HG03575 (cell line): ENCODE measurements around the gene STRN4.

ENCODE experiments used
- ATAC-seq: cut with Tn5 transposase; IDR thresholded peaks from one replicate; pipeline ENCODE4 v1.9.1; 2021; ENCODE audit not compliant: unreplicated experiment, insufficient number of reproducible peaks, low FRiP score; ENCODE audit errors: extremely low read depth

The STRN4 gene

DNA sequence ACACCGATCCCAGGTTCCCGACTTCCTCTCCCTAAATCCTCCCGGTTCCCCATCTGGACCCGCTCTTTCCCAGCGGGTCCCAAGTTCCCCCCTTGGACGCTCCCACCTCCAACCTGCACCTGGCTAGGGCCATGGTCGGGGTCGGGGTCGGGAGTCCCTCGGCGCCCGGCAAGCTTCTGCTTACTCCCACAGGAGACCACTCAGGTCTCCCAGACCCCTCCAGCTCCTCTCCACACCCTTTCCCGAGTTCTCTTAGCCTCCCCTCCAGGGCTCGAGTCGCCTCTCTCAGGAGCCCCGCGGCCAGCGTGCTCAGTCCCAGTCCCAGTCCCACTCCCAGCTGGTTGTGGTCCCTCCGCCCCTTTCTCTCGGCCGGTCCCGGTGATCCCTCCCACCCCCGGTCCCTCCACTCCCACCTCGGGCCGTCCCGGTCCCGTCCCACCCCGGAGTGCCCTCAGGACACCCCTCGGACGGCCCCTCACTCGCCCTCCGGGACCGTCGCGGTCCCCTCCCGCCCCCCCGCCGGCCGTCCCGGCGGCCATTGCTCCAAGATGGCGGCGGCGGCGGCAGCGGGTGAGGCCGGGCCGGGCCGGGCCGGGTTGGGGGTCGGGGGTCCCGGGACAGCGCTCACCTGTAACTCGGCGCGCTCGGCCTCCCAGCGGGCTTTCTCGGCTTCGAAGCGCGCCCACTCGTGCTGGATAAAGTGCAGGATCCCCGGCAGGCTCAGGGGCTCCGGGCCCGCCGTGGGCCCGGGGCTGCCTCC is 549 bp downstream of the STRN4 start, which contains the start of gene FKRP:
FKRP (plus strand) TSS at position 537 of the 760 bp plus-strand sequence. CDS start 9,394 bp downstream, outside the sequence.
- ATAC-seq: no peak

DNA sequence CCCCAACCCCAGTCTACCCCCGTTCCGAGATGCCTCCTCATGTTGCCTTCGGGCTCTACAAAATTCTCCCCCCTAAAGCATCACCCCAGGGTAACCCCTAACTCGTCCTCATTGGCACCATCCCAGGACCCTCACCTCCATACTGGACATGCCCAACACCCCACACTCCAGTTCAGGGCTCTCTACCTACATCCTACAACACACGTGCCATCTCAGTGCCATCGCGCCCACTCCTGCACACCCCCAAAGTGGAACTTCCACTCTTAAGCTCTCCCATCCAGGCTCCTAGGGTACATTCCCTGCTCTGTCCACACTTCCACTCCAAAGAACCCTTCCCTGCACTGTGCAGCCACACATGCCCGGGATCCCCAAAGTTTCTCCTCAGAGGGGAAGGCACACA is 1.2 kb downstream of the STRN4 start:
- no peak for ATAC-seq

DNA sequence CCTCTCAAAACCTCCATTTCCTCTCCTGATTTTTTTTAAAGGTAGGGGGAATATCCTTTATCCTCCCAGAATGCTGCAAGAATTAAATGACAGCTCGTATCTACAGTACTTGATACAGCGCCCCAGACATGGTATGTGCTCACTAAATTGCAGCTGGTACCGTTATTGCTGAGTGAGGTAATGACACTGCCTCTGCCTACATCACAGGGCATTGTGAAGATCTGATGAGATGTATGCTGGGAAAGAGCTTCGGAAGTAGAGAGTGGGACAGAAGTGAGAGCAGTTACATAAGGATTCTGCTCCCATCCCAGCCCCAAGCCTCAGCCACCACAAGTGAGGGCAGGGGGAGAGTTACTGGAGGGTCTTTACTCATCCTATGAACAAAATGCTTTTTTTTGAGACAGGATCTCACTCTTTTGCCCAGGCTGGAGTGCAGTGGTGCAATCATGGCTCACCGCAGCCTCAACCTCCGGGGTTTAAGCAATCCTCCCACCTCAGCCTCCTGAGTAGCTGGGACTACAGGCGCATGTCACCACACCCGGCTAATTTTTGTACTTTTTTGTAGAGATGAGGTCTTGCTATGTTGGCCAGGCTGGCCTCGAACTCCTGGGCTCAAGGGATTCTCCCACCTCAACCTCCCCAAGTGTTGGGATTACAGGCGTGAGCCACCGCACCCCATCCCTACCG is 2.1 kb downstream of the STRN4 start:
- no peak for ATAC-seq

DNA sequence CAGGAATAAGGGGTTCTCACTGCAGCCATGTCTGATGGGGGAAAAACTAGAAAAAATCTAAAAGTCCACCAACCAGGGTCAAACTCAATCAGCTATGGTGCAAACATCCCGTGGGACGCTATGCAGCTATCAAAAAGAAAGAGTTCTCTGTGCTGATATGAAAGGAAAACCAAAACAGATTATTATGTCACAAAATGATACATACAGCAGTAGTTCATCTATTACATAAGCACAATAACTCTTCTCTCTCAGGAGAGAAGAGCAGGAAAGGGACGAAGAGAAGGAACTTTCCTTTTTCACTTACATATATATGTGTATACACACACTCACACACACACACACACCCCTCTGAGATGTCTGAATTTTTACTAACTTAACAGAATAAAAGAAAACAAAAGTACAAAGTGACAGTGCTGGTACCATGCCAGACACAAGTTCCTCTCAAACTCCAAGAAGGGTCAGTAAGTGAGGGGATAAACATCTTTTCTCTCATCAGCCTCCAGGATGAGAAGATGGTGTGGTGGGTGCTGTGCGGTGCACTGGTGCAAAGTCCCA is 3.2 kb downstream of the STRN4 start:
- ATAC-seq: no peak

DNA sequence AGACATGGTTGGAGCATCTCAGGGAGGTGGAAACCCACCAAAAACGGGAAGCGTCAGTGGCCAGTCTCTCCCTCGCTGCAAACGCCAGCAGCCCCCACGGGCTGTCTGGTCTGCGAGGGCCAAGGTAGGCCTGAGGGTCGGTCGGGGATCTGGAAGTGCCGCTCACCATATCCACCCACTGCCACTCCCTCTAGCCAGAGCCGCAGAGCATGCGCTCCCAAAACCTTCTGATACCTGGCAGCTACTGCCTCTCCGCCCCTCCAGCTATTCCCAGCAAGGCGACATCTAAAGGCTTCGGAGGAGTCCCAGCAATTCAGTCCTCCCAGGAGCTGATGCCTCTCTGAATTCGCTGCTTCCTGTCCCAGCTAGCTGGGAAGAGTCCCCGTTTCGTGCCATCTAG is 4.8 kb downstream of the STRN4 start:
- no peak for ATAC-seq

DNA sequence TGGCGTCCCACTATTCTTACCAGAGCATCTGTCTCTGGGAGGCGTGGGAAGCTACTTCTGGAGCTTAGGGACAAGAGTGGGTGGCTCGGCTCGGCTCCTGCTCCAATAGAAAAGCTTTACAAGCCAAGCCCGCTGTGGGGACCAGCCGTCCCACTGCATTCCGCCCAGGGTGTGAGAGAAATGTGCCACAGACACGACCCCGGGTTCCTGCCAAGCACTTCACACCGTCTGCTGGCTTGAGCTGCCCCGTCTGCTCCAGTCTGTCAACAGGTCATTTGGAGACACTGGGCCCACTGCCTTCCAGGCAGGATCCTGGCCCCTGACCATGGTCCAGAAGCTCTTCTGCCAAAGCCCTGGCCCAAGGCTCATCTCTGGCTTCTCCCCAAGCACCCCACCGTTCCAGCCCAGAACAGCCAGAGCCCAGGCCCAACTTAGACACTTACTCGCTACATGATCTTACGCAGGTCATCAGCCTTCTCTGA is 6.9 kb downstream of the STRN4 start:
- ATAC-seq: no peak

DNA sequence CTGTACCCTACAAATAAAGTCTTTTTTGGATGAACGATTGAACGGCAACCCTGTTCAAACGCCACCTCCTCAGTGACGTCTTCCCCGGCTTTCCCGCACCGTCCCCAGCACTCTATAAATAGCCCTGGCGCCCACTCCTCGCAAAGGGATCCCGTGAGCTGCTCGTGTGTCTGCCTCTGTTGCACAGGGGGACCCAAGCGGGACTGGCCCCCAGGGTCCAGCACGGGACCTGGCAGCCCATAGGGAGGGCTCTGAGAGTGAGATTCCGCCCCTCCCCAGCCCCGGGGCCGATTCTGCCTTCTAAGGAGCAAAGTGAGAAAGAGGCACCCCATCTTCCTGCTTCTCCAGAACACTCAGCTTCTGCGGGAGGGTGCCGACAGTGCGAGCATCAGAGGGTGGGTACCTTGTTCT is 8.5 kb downstream of the STRN4 start:
- no peak for ATAC-seq

DNA sequence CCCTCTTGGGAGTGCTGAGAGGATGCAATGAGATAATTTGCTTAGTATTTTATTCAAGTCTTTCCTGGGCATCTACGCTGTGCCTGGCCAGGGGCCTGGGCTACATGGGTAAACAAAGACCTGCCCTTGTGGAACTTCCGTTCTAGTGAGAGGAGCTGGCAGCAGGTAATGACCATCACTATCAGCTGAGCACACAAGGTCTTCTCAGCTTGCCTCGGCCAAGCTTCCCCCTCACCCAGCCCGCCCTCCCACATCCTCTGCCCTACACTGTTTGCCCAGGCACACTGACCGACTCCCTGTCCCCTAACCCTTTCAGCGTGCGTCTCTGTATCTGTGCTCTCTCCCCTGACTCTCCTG is 9.0 kb downstream of the STRN4 start:
- ATAC-seq: no peak

DNA sequence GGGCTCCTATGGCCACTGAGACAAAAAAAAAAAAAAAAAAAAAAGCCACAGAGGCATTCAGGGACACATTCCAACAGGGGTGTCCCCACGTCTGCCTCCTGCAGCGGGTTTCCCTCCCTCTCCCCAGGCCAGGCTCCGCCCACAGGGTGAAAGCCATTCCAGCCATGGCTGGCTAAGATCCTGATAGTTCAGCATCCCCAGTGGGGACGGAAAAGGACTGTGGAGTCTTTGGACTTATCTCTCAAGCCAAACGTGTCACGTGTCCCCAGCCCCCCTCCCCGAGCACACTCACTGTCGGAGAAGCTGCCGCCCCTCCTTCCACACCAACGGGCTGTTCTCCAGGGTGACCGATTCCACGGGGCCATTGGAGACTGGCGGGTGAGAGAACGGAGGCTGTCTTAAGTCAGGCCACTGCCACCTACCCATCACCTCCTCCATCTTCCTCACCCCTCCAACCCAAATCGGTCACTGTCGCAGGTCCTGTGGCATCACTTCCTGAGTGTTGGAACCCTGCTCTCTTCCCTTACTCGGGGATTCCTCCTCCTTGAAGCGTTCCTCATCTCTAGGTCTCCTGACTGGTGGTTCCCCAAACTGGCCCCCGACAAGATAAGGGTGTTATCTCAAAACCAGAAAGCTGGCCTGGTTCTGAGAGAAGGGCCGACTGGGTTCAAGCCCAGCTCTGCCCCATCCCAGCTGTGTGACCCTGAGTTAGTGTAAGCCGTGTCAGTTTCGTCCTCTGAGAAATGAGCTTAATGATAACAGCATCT is 9.5 kb downstream of the STRN4 start:
- ATAC-seq: no peak

DNA sequence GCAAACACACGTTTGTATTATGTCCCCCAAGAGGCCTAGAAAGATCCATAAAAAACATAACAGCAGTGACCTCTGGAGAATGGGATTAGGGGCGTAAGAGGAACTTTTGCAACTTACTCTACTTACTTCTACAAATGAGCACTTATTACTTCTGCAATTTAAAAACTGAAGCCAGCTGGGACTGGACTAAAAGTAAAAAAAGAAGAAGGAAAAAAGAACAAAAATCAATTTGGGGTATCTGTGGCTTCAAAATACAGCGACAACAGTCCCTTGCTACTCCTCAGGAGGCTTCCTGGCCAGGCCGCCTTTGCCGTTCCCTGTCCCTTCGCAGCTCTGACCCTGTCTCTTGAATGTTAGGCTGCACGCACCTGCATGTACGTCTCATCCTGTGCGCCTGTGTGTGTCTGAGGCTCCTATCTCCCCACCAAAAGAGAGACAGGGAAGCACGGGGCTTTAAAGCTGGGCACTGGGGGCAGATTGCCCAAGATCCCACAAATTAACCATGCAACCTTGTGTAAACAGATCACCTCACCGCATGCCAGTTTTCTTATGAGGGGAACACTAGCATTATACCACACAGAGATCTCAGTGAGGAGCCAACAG is 12.5 kb downstream of the STRN4 start:
- no peak for ATAC-seq

DNA sequence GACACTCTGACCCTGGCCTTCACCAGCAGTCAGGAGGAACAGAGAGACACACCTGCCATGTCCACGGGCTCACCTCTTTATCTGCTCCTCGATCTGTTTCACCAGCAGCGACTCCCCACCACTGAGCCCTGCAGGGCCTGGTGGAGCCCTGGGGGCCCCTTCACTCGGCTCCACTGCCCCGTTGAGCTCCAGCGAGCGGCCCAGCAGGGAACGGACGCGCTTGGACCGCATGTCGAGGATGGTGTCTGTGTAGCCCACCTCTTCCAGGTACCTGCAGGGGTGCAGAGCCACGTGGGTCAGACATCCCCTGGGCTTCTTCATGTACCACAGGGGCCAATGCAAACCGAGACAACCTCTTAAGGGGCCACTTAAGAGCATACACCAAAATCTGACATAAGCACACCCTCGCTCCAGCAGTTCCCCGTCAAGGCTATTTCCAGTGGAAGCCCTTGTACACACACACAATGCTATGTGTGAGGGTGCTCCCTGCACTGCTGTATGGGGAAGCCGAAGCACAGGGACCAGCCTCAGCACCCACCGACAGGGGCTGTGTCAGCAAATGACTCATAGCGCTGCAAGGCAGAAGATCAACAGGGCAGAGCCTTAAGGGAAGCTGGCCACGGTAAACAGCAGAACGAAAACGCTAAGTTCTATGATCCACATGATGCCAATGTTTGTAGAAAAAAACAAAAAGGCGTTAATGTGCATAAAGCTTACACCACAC is 13.1 kb downstream of the STRN4 start:
- ATAC-seq: no peak

DNA sequence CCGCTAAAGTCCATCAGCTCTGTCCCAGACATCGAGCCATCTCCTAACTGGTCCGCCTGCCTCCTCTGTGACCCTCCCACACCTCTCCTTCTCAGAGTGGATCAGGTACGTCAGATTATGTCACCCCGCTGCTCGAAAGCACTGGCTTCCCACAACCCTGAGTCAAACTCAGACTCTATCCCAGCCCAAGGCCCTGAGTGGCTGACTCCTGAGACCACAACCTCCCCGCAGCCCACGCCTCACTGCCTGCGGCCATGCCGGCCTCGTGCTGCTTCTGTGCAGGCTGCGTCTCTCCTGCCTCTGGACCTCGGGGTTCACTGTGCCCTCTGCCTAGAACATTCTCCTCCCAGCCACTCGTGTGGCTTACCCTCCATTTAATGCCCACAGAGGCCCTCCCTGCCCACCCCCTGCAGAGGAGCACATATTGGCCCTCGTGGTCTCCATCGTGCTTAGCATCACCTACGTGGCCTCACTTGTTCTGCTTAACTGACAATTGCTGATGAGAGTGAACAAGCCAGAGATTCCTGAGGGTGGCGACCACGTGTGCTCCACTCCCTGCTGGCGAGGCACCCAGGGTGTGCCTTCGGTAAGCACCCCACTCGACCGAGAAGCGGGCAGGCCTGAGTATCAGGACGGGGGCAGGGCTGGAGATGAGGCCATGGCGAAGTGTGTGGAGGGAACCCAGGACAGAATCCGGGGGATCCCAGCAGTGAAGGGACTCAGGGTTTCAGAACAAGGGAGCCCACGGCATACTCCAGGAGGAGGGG is 13.9 kb downstream of the STRN4 start:
- ATAC-seq: no peak

DNA sequence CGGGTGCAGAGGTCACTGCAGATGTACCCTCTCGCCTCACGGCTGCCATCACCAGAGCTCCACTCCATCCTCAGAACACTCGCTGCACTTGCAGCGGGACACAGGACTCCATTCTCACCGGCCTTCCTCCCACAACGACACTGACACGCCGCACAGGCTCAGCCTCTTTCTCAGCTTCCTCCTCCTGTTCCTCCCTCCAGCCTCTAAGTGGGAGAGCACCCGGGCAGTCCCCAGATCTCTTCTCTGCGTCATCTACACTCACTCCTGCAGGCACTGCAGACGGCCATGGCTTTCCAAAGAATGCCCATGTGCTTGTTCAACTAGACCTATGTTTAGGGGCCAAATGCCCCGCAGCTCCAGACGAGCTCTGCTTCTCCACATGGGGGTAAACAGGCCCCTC is 14.7 kb downstream of the STRN4 start:
- no peak for ATAC-seq

DNA sequence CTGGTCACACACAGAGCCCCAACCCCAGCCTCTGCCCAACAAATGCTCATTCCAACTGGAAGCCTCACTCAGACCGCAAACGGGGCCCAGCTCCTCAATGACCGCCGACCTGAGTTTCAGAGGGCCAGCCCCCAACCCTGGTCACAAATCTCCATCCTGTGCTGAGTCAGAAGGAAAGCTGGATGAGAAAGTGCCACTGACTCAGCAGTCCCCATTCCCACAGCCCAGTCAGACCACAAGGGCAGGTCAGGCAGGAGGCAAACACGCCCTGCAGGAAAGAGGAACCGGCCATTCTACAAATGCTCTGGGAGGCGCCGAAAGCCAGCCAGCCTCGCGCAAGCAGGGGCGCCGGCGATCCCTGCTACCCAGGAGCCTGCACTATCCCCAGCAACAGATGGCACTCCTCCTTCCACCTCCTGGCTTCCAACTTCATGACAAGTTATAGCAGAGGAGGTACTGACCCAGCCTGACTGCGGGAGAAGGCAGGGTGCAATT is 15.2 kb downstream of the STRN4 start:
- ATAC-seq: no peak

DNA sequence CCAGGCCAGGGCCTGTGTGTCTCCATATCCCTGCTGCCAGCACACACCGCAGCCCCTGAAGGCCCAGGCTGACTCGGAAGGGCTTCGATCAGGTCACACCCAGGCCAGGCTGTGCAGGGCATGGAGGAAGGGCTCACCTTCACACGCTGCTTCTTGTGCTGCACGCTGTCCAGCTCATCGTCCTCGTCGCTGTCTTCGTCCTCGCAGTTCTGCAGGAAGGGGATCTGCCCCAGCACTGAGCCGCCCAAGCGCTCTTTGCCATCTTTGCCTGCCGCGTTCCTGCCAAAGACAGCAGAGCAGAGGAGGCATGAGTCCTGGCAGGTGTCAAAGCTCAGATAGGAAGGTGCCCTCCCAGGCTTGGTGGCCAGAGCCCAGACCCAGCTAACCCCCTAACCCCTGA is 15.7 kb downstream of the STRN4 start:
- no peak for ATAC-seq

DNA sequence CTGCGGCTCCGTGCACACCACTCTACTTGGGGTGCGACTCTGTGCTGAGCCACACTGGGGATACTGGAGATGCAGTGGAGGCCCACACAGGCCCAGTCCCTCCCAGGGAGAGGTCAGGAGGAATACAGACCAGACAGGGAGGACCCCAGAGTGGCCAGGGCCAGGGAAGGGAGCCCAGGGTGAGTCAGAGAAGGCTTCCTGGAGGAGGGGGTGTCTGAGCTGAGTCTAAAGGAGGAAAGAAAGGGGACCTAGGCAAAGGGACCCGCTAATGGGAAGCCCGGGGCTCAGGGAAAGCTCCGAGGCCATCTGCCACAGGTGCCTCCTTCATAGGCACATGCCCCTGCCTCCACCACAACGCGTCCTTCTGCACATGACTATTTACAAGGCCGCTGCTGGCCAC is 16.1 kb downstream of the STRN4 start:
- ATAC-seq: no peak

DNA sequence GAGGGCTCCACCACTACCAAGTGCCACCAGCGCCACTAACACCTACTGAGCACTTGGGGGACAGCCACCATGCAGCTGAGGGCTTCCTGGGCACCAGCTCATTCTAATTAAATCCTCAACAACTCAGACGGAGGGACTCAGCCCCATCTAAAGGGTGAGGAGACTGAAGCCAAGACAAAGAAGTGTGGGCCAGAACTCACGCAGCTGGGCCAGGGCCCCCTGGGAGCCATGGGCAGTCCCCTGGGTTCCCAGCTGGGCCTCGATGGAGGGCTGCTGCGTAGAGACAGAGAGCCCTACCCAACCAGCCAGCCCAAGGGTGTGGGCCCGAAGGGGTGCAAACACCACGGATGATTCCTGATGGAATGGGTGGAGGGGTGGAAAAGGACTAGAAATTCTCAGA is 16.6 kb downstream of the STRN4 start:
- no peak for ATAC-seq
